HG02981 (cell line): ENCODE data around the gene KIF26B.
A peak's percentile ranks its signal among the peaks of the same experiment; 100 is the strongest.

Experiments used
- ATAC-seq: cut with Tn5 transposase; IDR thresholded peaks from one replicate; pipeline ENCODE4 v1.9.1; 2021; ENCODE audit warnings: mild to moderate bottlenecking, moderate library complexity; ENCODE audit not compliant: unreplicated experiment

The KIF26B gene

GRCh38 chr1:245131026-245131393 lies 23.8 kb upstream of the KIF26B start:
- no peak for ATAC-seq

GRCh38 chr1:245132771-245133170 lies 22.0 kb upstream of the KIF26B start:
- ATAC-seq, result no peak

GRCh38 chr1:245133995-245134715 lies 20.6 kb upstream of the KIF26B start:
- no peak for ATAC-seq

- ATAC-seq, result no peak
Measured at GRCh38 chr1:245142171-245142798, 12.5 kb upstream of the KIF26B start.

- ATAC-seq, result no peak
Measured at GRCh38 chr1:245142976-245143375, 11.8 kb upstream of the KIF26B start.

GRCh38 chr1:245143849-245144248 lies 10.9 kb upstream of the KIF26B start:
- ATAC-seq, result no peak

- no peak for ATAC-seq
Measured at GRCh38 chr1:245148069-245148468, 6.7 kb upstream of the KIF26B start.

- ATAC-seq, result no peak
Measured at GRCh38 chr1:245148861-245149260, 5.9 kb upstream of the KIF26B start.

GRCh38 chr1:245153081-245153551 lies 1.7 kb upstream of the KIF26B start:
- no peak for ATAC-seq

GRCh38 chr1:245153552-245154428 lies 995 bp upstream of the KIF26B start:
- no peak for ATAC-seq

GRCh38 chr1:245155272-245156040 lies 671 bp downstream of the KIF26B start:
- no peak for ATAC-seq

GRCh38 chr1:245156041-245156735 lies 1.4 kb downstream of the KIF26B start:
- ATAC-seq, result peak; percentile 88

GRCh38 chr1:245156736-245157505 lies 2.1 kb downstream of the KIF26B start:
- ATAC-seq, result no peak

GRCh38 chr1:245158913-245159312 lies 4.1 kb downstream of the KIF26B start:
- no peak for ATAC-seq

GRCh38 chr1:245160288-245160687 lies 5.5 kb downstream of the KIF26B start:
- no peak for ATAC-seq

GRCh38 chr1:245160741-245161400 lies 6.1 kb downstream of the KIF26B start:
- ATAC-seq, result no peak

- no peak for ATAC-seq
Measured at GRCh38 chr1:245161866-245162265, 7.1 kb downstream of the KIF26B start.

GRCh38 chr1:245166471-245166885 lies 11.7 kb downstream of the KIF26B start:
- ATAC-seq, result no peak

- no peak for ATAC-seq
Measured at GRCh38 chr1:245168086-245168485, 13.3 kb downstream of the KIF26B start.
